HepG2 (cell line): ENCODE results near the gene TOB2. TPM values are rescaled to one million over a fixed set of nuclear protein-coding genes. Genes with fewer than 3 reads are reported as not detected.

Source experiments
- ATRX ChIP-seq: sonication (generic); formaldehyde crosslinking; IDR thresholded peaks from 2 replicates; pipeline ENCODE4 v1.4.0; 2020; ENCODE audit warnings: missing genetic modification reagents, borderline replicate concordance
- ELF4 ChIP-seq: sonication (generic); formaldehyde crosslinking; IDR thresholded peaks from 2 replicates; pipeline ENCODE4 v1.5.0; 2020; ENCODE audit warnings: missing genetic modification reagents, mild to moderate bottlenecking, moderate library complexity, borderline replicate concordance
- HMG20A ChIP-seq: IDR thresholded peaks from 2 replicates; pipeline ENCODE4 v1.6.1; 2016; ENCODE audit warnings: borderline replicate concordance
- HMGXB4 ChIP-seq, 2 experiments: sonication (generic) in 1 of 2; formaldehyde crosslinking in 1 of 2; IDR thresholded peaks; 2 replicates each; pipeline versions ENCODE4 v1.4.0 to v1.6.1; 2018 to 2020; ENCODE audit warnings: missing genetic modification reagents in 2 of 2, borderline replicate concordance in 1 of 2, low read depth in 1 of 2, mild to moderate bottlenecking in 1 of 2, missing biosample characterization in 1 of 2
- KDM1A ChIP-seq: IDR thresholded peaks from 2 replicates; pipeline ENCODE4 v1.6.1; 2016; ENCODE audit warnings: missing compliant biosample characterization
- NFAT5 ChIP-seq: sonication (generic); formaldehyde crosslinking; IDR thresholded peaks from 2 replicates; pipeline ENCODE4 v1.4.0; 2020; ENCODE audit warnings: missing genetic modification reagents
- RBAK ChIP-seq: sonication (generic); formaldehyde crosslinking; IDR thresholded peaks from 2 replicates; pipeline ENCODE4 v1.5.1; 2020; ENCODE audit warnings: mild to moderate bottlenecking, missing genetic modification reagents
- RNF2 ChIP-seq: fragments of 450-650 bp; conservative IDR thresholded peaks from 2 replicates; pipeline ENCODE4 v1.6.1; 2016; ENCODE audit warnings: low read depth
- SAFB2 ChIP-seq: sonication (generic); formaldehyde crosslinking; IDR thresholded peaks from 2 replicates; pipeline ENCODE4 v1.5.1; 2020; ENCODE audit warnings: missing genetic modification reagents, low read depth, mild to moderate bottlenecking, borderline replicate concordance
- SRY ChIP-seq: sonication (generic); formaldehyde crosslinking; IDR thresholded peaks from 2 replicates; pipeline ENCODE4 v1.8.0; 2022; ENCODE audit warnings: mild to moderate bottlenecking, missing genetic modification reagents
- ZBTB2 ChIP-seq: sonication (generic); formaldehyde crosslinking; IDR thresholded peaks from 2 replicates; pipeline ENCODE4 v1.8.0; 2022; ENCODE audit warnings: low read depth, missing genetic modification reagents
- ZC3H13 ChIP-seq: sonication (generic); formaldehyde crosslinking; IDR thresholded peaks from 2 replicates; pipeline ENCODE4 v1.8.1; 2023; ENCODE audit warnings: mild to moderate bottlenecking, missing genetic modification reagents, moderate library complexity
- ZNF138 ChIP-seq: sonication (generic); formaldehyde crosslinking; IDR thresholded peaks from 2 replicates; pipeline ENCODE4 v1.5.0; 2020; ENCODE audit warnings: mild to moderate bottlenecking, low read depth, missing genetic modification reagents
- ZNF17 ChIP-seq: sonication (generic); formaldehyde crosslinking; IDR thresholded peaks from 2 replicates; pipeline ENCODE4 v1.5.0; 2020; ENCODE audit warnings: mild to moderate bottlenecking, missing genetic modification reagents
- ZNF275 ChIP-seq: sonication (generic); formaldehyde crosslinking; IDR thresholded peaks from 2 replicates; pipeline ENCODE4 v1.8.0; 2022; ENCODE audit warnings: missing genetic modification reagents, mild to moderate bottlenecking, inconsistent platforms, borderline replicate concordance
- ZNF484 ChIP-seq: sonication (generic); formaldehyde crosslinking; IDR thresholded peaks from 2 replicates; pipeline ENCODE4 v1.5.1; 2020; ENCODE audit warnings: mild to moderate bottlenecking, low read depth, missing genetic modification reagents, borderline replicate concordance
- ZNF557 ChIP-seq: sonication (generic); formaldehyde crosslinking; IDR thresholded peaks from 2 replicates; pipeline ENCODE4 v1.4.0; 2020; ENCODE audit warnings: missing genetic modification reagents
- ZNF644 ChIP-seq: IDR thresholded peaks from 2 replicates; pipeline ENCODE4 v1.6.1; 2016; ENCODE audit warnings: low read depth
- ZNF782 ChIP-seq: sonication (generic); formaldehyde crosslinking; IDR thresholded peaks from 2 replicates; pipeline ENCODE4 v1.4.0; 2020; ENCODE audit warnings: missing genetic modification reagents, mild to moderate bottlenecking, borderline replicate concordance
- polyA plus RNA-seq, 8 experiments: library from polyadenylated mRNA; depleted of rRNA in 3 of 8; stranded (reverse) in 7 of 8; unstranded in 1 of 8; fragments of >200 nt; fragmentation: Illumina TruSeq in 4 of 8; extraction: Trizol in 4 of 8; gene quantifications; 2 replicates each; pipeline versions ENCODE4 v1.2.1 to v1.2.3, GENCODE V29; 2011 to 2016; ENCODE audit warnings: low read depth in 4 of 8, missing spikeins in 1 of 8, mixed read lengths in 1 of 8; ENCODE audit not compliant: insufficient read depth in 1 of 8
- total RNA-seq, 5 experiments: library from RNA; depleted of rRNA; stranded (reverse); fragments of >200 nt; fragmentation: Illumina TruSeq; extraction: Trizol; gene quantifications; 2 replicates each; pipeline ENCODE4 v1.2.3, GENCODE V29; 2016; ENCODE audit warnings: low read depth in 1 of 5

The TOB2 gene
- total and polyA plus RNA-seq, 2 of the 13 experiments (the other 11 are each of a cell fraction or from before 2014, with no cell fraction given), result 12.2 to 13.7 TPM

GRCh38 chr22:41446639-41447434, at the start of gene TOB2 (continued):
- peak; percentile 82; the same call in 1 of the 2 replicates for TF ChIP-seq ZNF138 (CRISPR knock-in tag)
- peak; percentile 37; the same call in 1 of the 2 replicates for TF ChIP-seq ZNF17 (CRISPR knock-in tag)
- peak; percentile 59; the same call in 1 of the 2 replicates for TF ChIP-seq ELF4 (CRISPR knock-in tag)
- peak; percentile 94 for TF ChIP-seq ZNF782
- TF ChIP-seq SRY (CRISPR knock-in tag), result peak; percentile 99
- no peak for TF ChIP-seq HMG20A
- peak; percentile 99 for TF ChIP-seq SAFB2
- TF ChIP-seq ATRX, result no peak
- TF ChIP-seq ZNF557, result peak; percentile 96
- no peak; the same call in 1 of the 2 replicates for TF ChIP-seq RNF2
- no peak for TF ChIP-seq ZNF484 (CRISPR knock-in tag)
- peak; percentile 96 to 98 for TF ChIP-seq HMGXB4 (CRISPR knock-in tag; IDR thresholded peaks at IDR 0.05; ENCODE audit: borderline replicate concordance in 1 of 2, low read depth in 1 of 2)
- TF ChIP-seq RBAK (CRISPR knock-in tag), result peak; percentile 39; the same call in 1 of the 2 replicates
- peak; percentile 87 for TF ChIP-seq ZBTB2 (CRISPR knock-in tag)
- TF ChIP-seq NFAT5 (CRISPR knock-in tag), result peak; percentile 69
- peak; percentile 92 for TF ChIP-seq ZNF275 (CRISPR knock-in tag)
- no peak for TF ChIP-seq ZNF644 (CRISPR knock-in tag)
- TF ChIP-seq ZC3H13 (CRISPR knock-in tag), result peak; percentile 97
- no peak for TF ChIP-seq KDM1A
